ENCODE results near the gene MARCKS. TPM values are rescaled to one million over a fixed set of nuclear protein-coding genes. Genes with fewer than 3 reads are reported as not detected.
"Not testable (repeated sequence)": the region's sequence is repeated elsewhere in the genome, so short reads cannot be mapped to it uniquely, and the experiment has no call there.

MARCKS gene
- total and polyA plus RNA-seq, 2 experiments from 2014 or later, result 105 to 210 TPM

DNA sequence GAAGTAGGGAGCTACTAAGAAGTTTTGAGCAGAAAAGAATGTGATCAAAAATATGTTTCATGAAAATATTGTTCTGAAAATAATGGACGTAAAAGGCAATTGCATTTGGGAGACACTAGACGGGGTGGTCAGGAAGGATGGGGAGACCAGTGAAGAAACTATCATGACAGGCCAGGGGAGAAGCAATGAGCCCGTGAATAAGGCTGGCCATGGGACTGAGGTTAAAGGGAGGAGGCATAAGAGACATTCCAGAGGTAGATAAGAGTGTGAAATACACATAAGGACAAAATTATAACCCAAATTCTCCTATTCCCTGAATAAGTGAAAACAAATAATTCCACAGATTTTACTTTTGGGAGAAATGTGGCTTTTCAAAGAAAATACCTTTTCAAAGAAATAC is 51.7 kb downstream of the MARCKS start:
- Histone ChIP-seq H3K4me2 (ENCODE audit: unreplicated experiment) (peak overlapping the region; percentile 43), H3K9me2 (ENCODE audit: insufficient read depth) (no peaks in the 10 kb centered on the region), H3K4me1 (ENCODE audit: insufficient read depth) (peaks cover 5% of the 10 kb centered on the region; the same call in 1 of the 2 replicates), H3K27ac (no peak overlapping the region), H4K20me1 (ENCODE audit: insufficient read depth) (no peaks in the 10 kb centered on the region), H3K79me2 (ENCODE audit: insufficient read depth) (no peaks in the 10 kb centered on the region), H2AFZ (0 out of 2 replicates have a peak overlapping the region, but pooled peaks have one; percentile 7), H3K9ac (peak overlapping the region; percentile 30; the same call in 1 of the 2 replicates), H3K4me3 (peak overlapping the region; percentile 50), H3K9me3 (ENCODE audit: low read depth) (no peaks in the 10 kb centered on the region), H3K27me3 (replicated peaks; ENCODE audit: insufficient read depth) (no peaks in the 10 kb centered on the region), H3K36me3 (ENCODE audit: low read depth) (no peaks in the 10 kb centered on the region), H3F3A (ENCODE audit: insufficient read depth) (no peaks in the 10 kb centered on the region)
- TF ChIP-seq EZH2 (IDR thresholded peaks at IDR 0.05; ENCODE audit: insufficient read depth, poor library complexity, severe bottlenecking) (no peak), EZH2phosphoT487 (IDR thresholded peaks at IDR 0.05; ENCODE audit: insufficient read depth, low read depth) (no peak)
- DNase-seq, result peak; percentile 20
- in situ Hi-C loops (cut with MboI), result loop anchor here (25.0 kb wide), 1 partner anchor 1572 kb away; the partner anchor contains the start of gene RFPL4B
- 63 to 67% methylated on average over 3 of the region's 3 CpGs for WGBS, 2 experiments (ENCODE audit: low coverage in 1 of 2, low lambda C conversion rate in 2 of 2, missing lambda C conversion rate in 2 of 2)

DNA sequence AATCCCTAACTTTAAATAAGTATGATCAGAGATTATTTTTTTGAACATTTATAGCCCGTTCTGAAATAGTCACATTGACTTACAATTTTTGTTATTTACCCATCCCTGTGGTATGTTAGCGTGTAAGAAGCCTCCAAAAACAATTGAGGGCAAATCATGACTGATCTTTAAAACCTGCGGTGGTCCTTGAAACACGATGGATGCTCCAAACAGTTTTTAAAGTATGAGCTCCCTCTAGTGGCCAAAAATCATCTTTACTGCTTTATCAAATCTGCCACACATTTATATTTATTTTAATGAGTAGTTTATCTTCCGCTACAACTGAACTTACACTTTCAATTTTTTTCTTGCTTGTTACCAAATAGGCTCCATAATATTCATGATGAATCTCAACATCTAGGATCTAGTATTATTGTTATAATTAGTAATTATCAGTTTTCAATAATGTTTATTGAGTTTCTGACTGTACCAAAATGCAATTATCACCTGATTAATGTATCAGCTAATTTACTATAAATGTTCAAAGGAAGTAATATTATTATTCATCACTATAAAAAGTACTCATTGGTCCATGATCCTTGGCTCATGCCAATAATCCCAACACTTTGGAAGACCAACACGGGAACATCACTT is 52.2 kb downstream of the MARCKS start:
- Histone ChIP-seq H3K79me2 (ENCODE audit: insufficient read depth) (no peaks in the 10 kb centered on the region), H3K27ac (no peak overlapping the region), H3K9me2 (ENCODE audit: insufficient read depth) (no peaks in the 10 kb centered on the region), H3F3A (ENCODE audit: insufficient read depth) (no peaks in the 10 kb centered on the region), H2AFZ (0 out of 2 replicates have a peak overlapping the region, but pooled peaks have one; percentile 7), H3K9me3 (ENCODE audit: low read depth) (no peaks in the 10 kb centered on the region), H3K9ac (peak overlapping the region; percentile 30; the same call in 1 of the 2 replicates), H3K27me3 (replicated peaks; ENCODE audit: insufficient read depth) (no peaks in the 10 kb centered on the region), H3K4me2 (ENCODE audit: unreplicated experiment) (peak overlapping the region; percentile 43), H3K36me3 (ENCODE audit: low read depth) (no peaks in the 10 kb centered on the region), H4K20me1 (ENCODE audit: insufficient read depth) (no peaks in the 10 kb centered on the region), H3K4me3 (peak overlapping the region; percentile 50), H3K4me1 (ENCODE audit: insufficient read depth) (peaks cover 5% of the 10 kb centered on the region; the same call in 1 of the 2 replicates)
- TF ChIP-seq EZH2 (IDR thresholded peaks at IDR 0.05; ENCODE audit: insufficient read depth, poor library complexity, severe bottlenecking), result no peak
- no peak for TF ChIP-seq EZH2phosphoT487 (IDR thresholded peaks at IDR 0.05; ENCODE audit: insufficient read depth, low read depth)
- WGBS, 2 experiments (ENCODE audit: low coverage in 1 of 2, low lambda C conversion rate in 2 of 2, missing lambda C conversion rate in 2 of 2), result 16 to 19% methylated on average over 6 of the region's 6 CpGs
- DNase-seq, result peak; percentile 76
- in situ Hi-C loops (cut with MboI), result loop anchor here (25.0 kb wide), 1 partner anchor 1572 kb away; the partner anchor contains the start of gene RFPL4B

DNA sequence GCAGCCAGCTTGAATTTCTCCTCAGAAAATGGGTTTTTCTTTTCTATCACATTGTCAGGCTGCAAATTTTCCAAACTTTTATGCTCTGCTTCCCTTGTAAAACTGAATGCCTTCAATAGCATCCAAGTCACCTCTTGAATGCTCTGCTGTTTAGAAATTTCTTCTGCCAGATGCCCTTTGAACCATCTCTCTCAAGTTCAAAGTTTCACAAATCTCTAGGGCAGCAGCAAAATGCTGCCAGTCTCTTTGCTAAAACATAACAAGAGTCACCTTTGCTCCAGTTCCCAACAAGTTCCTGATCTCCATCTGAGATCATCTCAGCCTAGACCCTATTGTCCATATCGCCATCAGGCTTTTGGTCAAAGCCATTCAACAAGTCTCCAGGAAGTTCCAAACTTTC is 53.1 kb downstream of the MARCKS start:
- not testable (repeated sequence) for H3K4me3 ChIP-seq; H3K4me1 ChIP-seq (ENCODE audit: insufficient read depth); DNase-seq; H3K36me3 ChIP-seq (ENCODE audit: low read depth); H3K9ac ChIP-seq; H3K9me3 ChIP-seq (ENCODE audit: low read depth); H3K79me2 ChIP-seq (ENCODE audit: insufficient read depth); H3K27me3 ChIP-seq (replicated peaks; ENCODE audit: insufficient read depth); H3K27ac ChIP-seq; H4K20me1 ChIP-seq (ENCODE audit: insufficient read depth); H3K9me2 ChIP-seq (ENCODE audit: insufficient read depth); H3K4me2 ChIP-seq (ENCODE audit: unreplicated experiment); H2AFZ ChIP-seq; H3F3A ChIP-seq (ENCODE audit: insufficient read depth)
- WGBS, 2 experiments (ENCODE audit: low coverage in 1 of 2, low lambda C conversion rate in 2 of 2, missing lambda C conversion rate in 2 of 2), result 100% methylated on average over 1 of the region's 1 CpG
- in situ Hi-C loops (cut with MboI), result loop anchor here (10.0 to 25.0 kb wide), 2 partner anchors 1135 to 1573 kb away; partner anchors contain the start of gene RFPL4B

Other genes with a start within 250 kb of the MARCKS start
- gene HDAC2, start 113.8 kb downstream of the MARCKS start, total RNA-seq (2014; rRNA removed; shearing (Covaris generic)), result 29.4 and 47.7 TPM in 2 replicates
- gene HDAC2, start 113.8 kb downstream of the MARCKS start, polyA plus RNA-seq (2016; fragmentation: Nextera tagmentation; extraction: Ambion mirVana), result 97.4 and 101 TPM in 2 replicates